NB4 (cell line): ENCODE measurements around the gene GRHL3.

Experiments used
- CTCF ChIP-seq: IDR thresholded peaks from one replicate; pipeline ENCODE4 v1.5.1; 2012; ENCODE audit warnings: low read depth, low read length
- POLR2A ChIP-seq: IDR thresholded peaks from 2 replicates; pipeline ENCODE4 v1.6.1; 2011; ENCODE audit warnings: mild to moderate bottlenecking; ENCODE audit not compliant: insufficient read length; ENCODE audit errors: extremely low read depth

- TF ChIP-seq CTCF (no peak), POLR2A (no peak)
Observed at GRCh38 chr1:24353292-24353891, 34.2 kb downstream of the GRHL3 start.
